Measurements from ENCODE around the gene ZNF598.

DNA sequence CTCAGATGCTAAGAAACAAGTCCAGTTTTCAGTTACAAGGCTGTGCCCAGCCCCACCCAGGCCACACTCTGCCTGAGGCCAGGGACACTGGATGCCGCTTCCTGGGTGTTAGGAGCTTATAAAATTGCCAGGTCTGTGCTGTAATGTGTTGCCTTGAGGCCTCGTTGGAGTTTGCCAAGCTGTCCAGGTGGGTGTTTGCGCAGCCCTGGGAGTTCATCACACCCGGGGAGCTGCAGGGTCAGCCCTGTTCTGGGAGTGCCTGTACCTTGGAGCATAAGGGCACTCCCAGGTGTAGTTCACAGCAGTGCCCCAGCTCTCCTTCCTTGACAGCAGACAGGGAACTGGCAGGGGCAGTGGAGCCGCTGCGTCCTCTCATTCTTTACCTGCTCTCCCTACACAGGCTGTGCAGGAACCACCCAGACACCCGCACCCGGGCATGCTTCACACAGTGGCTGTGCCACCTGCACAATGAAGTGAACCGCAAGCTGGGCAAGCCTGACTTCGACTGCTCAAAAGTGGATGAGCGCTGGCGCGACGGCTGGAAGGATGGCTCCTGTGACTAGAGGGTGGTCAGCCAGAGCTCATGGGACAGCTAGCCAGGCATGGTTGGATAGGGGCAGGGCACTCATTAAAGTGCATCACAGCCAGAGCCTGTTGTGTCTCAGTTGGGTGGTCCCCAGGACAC lies 24.0 kb downstream of the ZNF598 start:
- TF ChIP-seq, protein P1, sequence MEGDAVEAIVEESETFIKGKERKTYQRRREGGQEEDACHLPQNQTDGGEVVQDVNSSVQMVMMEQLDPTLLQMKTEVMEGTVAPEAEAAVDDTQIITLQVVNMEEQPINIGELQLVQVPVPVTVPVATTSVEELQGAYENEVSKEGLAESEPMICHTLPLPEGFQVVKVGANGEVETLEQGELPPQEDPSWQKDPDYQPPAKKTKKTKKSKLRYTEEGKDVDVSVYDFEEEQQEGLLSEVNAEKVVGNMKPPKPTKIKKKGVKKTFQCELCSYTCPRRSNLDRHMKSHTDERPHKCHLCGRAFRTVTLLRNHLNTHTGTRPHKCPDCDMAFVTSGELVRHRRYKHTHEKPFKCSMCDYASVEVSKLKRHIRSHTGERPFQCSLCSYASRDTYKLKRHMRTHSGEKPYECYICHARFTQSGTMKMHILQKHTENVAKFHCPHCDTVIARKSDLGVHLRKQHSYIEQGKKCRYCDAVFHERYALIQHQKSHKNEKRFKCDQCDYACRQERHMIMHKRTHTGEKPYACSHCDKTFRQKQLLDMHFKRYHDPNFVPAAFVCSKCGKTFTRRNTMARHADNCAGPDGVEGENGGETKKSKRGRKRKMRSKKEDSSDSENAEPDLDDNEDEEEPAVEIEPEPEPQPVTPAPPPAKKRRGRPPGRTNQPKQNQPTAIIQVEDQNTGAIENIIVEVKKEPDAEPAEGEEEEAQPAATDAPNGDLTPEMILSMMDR (conservative IDR thresholded peaks at IDR 0.05; ENCODE audit: low read depth, low read length) = no peak
- TF ChIP-seq EZH2 (IDR thresholded peaks at IDR 0.05; ENCODE audit: borderline replicate concordance, low read depth, low read length, poor library complexity, severe bottlenecking) = no peak
